GM12878 (cell line): Measurements from ENCODE around the gene ANKRD60. TPM values are rescaled to one million over a fixed set of nuclear protein-coding genes. Genes with fewer than 3 reads are reported as not detected.

ENCODE experiments used
- ATAC-seq: fragments of 200-7000 bp; cut with Tn5 transposase; 3 replicates; pipeline ENCODE4 v1.9.1; 2020; ENCODE audit warnings: mild to moderate bottlenecking, moderate library complexity
- BruUV-seq: library from RNA; stranded (reverse); fragments of 400-500 nt; replicated peaks from 2 replicates; lab custom pipeline; 2021; lab: Mats Ljungman, UMichigan
- CTCF ChIA-PET: fragments of 300-600 bp; sonication (Branson Sonifier 250); formaldehyde crosslinking; extraction: SDS; loops from one replicate; lab custom pipeline; 2021; ENCODE audit warnings: inconsistent platforms; lab: Yijun Ruan, JAX
- POLR2A ChIA-PET: fragments of 350-600 bp; formaldehyde crosslinking; extraction: SDS; loops from one replicate; lab custom pipeline; 2021; ENCODE audit warnings: inconsistent platforms; lab: Charles Lee
- RAD21 ChIA-PET: fragments of 300-600 bp; sonication (Branson Sonifier 250); formaldehyde crosslinking; loops from one replicate; lab custom pipeline; 2023; ENCODE audit warnings: antibody characterized with exemption; ENCODE audit not compliant: unreplicated experiment; lab: Charles Lee
- SMC1A ChIA-PET: fragments of 300-600 bp; sonication (Branson Sonifier 250); formaldehyde crosslinking; loops from one replicate; lab custom pipeline; 2023; ENCODE audit not compliant: unreplicated experiment, uncharacterized antibody; lab: Charles Lee
- DNase-seq: peaks from one replicate; pipeline ENCODE4 v3.0.0-alpha.2; 2011; ENCODE audit warnings: low read depth, low spot score
- FAIRE-seq: peaks from 3 replicates; lab custom pipeline; 2011; peaks lifted over from hg19 to GRCh38; lab: Jason Lieb, UNC
- H2AFZ ChIP-seq: 2 replicates; pipeline ENCODE4 v1.6.0; 2011; ENCODE audit warnings: low read depth, low read length, control low read depth; ENCODE audit not compliant: control insufficient read depth
- H3K27ac ChIP-seq: 2 replicates; pipeline ENCODE4 v1.5.1; 2011; ENCODE audit warnings: control low read depth; ENCODE audit not compliant: control insufficient read depth, insufficient read depth
- H3K27me3 ChIP-seq, 2 experiments: replicated peaks in 1 of 2; 2 replicates each; pipeline versions ENCODE4 v1.6.0 to v1.6.1; 2011; ENCODE audit warnings: low read length in 1 of 2; ENCODE audit not compliant: control insufficient read depth in 2 of 2, insufficient read depth in 2 of 2
- H3K36me3 ChIP-seq, 2 experiments: 2 replicates each; pipeline ENCODE4 v1.5.1; 2011; ENCODE audit warnings: low read length in 1 of 2; ENCODE audit not compliant: control insufficient read depth in 2 of 2, insufficient read depth in 2 of 2
- H3K4me1 ChIP-seq: 2 replicates; pipeline ENCODE4 v1.6.1; 2011; ENCODE audit warnings: mild to moderate bottlenecking, low read length, moderate library complexity, mixed read lengths; ENCODE audit not compliant: control insufficient read depth, insufficient read depth
- H3K4me2 ChIP-seq: 2 replicates; pipeline ENCODE4 v1.6.0; 2011; ENCODE audit warnings: control low read depth; ENCODE audit not compliant: control insufficient read depth, insufficient read depth
- H3K4me3 ChIP-seq: fragments of 200-600 bp; sonication (generic); 2 replicates; pipeline ENCODE4 v1.5.1; 2016
- H3K79me2 ChIP-seq: 2 replicates; pipeline ENCODE4 v1.6.0; 2011; ENCODE audit warnings: low read length; ENCODE audit not compliant: control insufficient read depth, insufficient read depth
- H3K9ac ChIP-seq: 2 replicates; pipeline ENCODE4 v1.8.0; 2011; ENCODE audit warnings: low read length, control low read depth, mixed read lengths; ENCODE audit not compliant: control insufficient read depth, insufficient read depth
- H3K9me3 ChIP-seq: replicated peaks from 3 replicates; pipeline ENCODE4 v1.5.1; 2011; ENCODE audit warnings: mild to moderate bottlenecking, low read length; ENCODE audit not compliant: control insufficient read depth, insufficient read depth
- H4K20me1 ChIP-seq: 2 replicates; pipeline ENCODE4 v1.6.0; 2011; ENCODE audit not compliant: control insufficient read depth, insufficient read depth
- CEBPZ ChIP-seq: fragments of 150-350 bp; IDR thresholded peaks from 2 replicates; pipeline ENCODE4 v1.6.1; 2016; ENCODE audit warnings: low read depth, low read length
- CREM ChIP-seq: IDR thresholded peaks from 2 replicates; pipeline ENCODE4 v1.6.1; 2014; ENCODE audit warnings: antibody characterized with exemption, low read depth
- DPF2 ChIP-seq: fragments of 450-650 bp; IDR thresholded peaks from 2 replicates; pipeline ENCODE4 v1.6.1; 2017; ENCODE audit warnings: mild to moderate bottlenecking
- FOXM1 ChIP-seq: IDR thresholded peaks from 2 replicates; pipeline ENCODE4 v1.6.1; 2012; ENCODE audit warnings: low read depth, mild to moderate bottlenecking, inconsistent platforms, low read length, moderate library complexity
- MTA2 ChIP-seq: fragments of 450-650 bp; IDR thresholded peaks from 2 replicates; pipeline ENCODE4 v1.6.1; 2016; ENCODE audit warnings: low read depth, mild to moderate bottlenecking, moderate library complexity
- MXI1 ChIP-seq: fragments of 150-350 bp; IDR thresholded peaks from 2 replicates; pipeline ENCODE4 v1.6.1; 2011; ENCODE audit warnings: low read depth, mild to moderate bottlenecking, inconsistent platforms, low read length, improper control_type of control experiment
- NFIC ChIP-seq: IDR thresholded peaks from 2 replicates; pipeline ENCODE4 v1.6.1; 2012; ENCODE audit warnings: low read depth, mild to moderate bottlenecking, inconsistent platforms, low read length, moderate library complexity
- RCOR1 ChIP-seq: conservative IDR thresholded peaks from 2 replicates; pipeline ENCODE4 v1.6.1; 2012; ENCODE audit warnings: low read depth, low read length, improper control_type of control experiment
- SIN3A ChIP-seq: IDR thresholded peaks from 2 replicates; pipeline ENCODE4 v1.6.1; 2012; ENCODE audit warnings: low read depth, low read length, improper control_type of control experiment
- ZBTB33 ChIP-seq: fragments of 450-650 bp; IDR thresholded peaks from 2 replicates; pipeline ENCODE4 v1.6.1; 2017; ENCODE audit warnings: mild to moderate bottlenecking
- ZNF384 ChIP-seq: IDR thresholded peaks from 2 replicates; pipeline ENCODE4 v1.6.1; 2012; ENCODE audit warnings: low read depth, mild to moderate bottlenecking, low read length, improper control_type of control experiment, borderline replicate concordance
- ZSCAN29 ChIP-seq: fragments of 450-650 bp; IDR thresholded peaks from 2 replicates; pipeline ENCODE4 v1.6.1; 2017; ENCODE audit warnings: mild to moderate bottlenecking, moderate library complexity
- WGBS: methylation state at CpG from one replicate; pipeline ENCODE4 v1.1.6; 2016; ENCODE audit warnings: low lambda C conversion rate; ENCODE audit not compliant: insufficient replicate concordance, insufficient coverage; ENCODE audit errors: missing lambda C conversion rate; 5-methylcytosine and 5-hydroxymethylcytosine counted together
- in situ Hi-C: fragments of 300-500 bp; cut with MboI; formaldehyde crosslinking; loops from 9 replicates; pipeline ENCODE4 v1.14.3; 2018; ENCODE audit warnings: mixed read lengths
- intact Hi-C: fragments of 100-400 bp; cut with micrococcal nuclease; formaldehyde crosslinking; loops from one replicate; pipeline ENCODE4 v1.14.2; 2022; ENCODE audit not compliant: unreplicated experiment
- polyA plus RNA-seq, 11 experiments: library from polyadenylated mRNA; depleted of rRNA in 4 of 11; unstranded in 6 of 11; stranded (reverse) in 5 of 11; fragments of >200 nt; fragmentation: Nextera tagmentation in 4 of 11; fragmentation: Illumina TruSeq in 1 of 11; extraction: Ambion mirVana in 4 of 11; extraction: Trizol in 1 of 11; gene quantifications; 1 replicate in 1 of 11; 2 replicates in 10 of 11; pipeline versions ENCODE4 v1.2.1 to v1.2.3, GENCODE V29; 2011 to 2016; ENCODE audit warnings: inconsistent platforms in 2 of 11, missing spikeins in 2 of 11, low read depth in 1 of 11
- total RNA-seq, 4 experiments: library from RNA; depleted of rRNA in 3 of 4; stranded (reverse); fragments of >200 nt in 3 of 4; fragmentation: Illumina TruSeq in 1 of 4; extraction: Trizol in 1 of 4; gene quantifications; 2 replicates each; pipeline versions ENCODE4 v1.2.1 to v1.2.3, GENCODE V29; 2013 to 2021
- TF ChIP-seq, protein P1 (sequence below): fragments of 450-650 bp; formaldehyde crosslinking; IDR thresholded peaks from 2 replicates; pipeline ENCODE4 v1.4.0; 2022; ENCODE audit warnings: mild to moderate bottlenecking, moderate library complexity
- TF ChIP-seq, protein P2 (sequence below): IDR thresholded peaks from 2 replicates; pipeline ENCODE4 v1.6.1; 2012; ENCODE audit warnings: low read length, inconsistent platforms

ANKRD60 gene
- total and polyA plus RNA-seq, 10 of the 15 experiments (the other 5 are each of a cell fraction or from before 2014, with no cell fraction given) = not detected

DNA sequence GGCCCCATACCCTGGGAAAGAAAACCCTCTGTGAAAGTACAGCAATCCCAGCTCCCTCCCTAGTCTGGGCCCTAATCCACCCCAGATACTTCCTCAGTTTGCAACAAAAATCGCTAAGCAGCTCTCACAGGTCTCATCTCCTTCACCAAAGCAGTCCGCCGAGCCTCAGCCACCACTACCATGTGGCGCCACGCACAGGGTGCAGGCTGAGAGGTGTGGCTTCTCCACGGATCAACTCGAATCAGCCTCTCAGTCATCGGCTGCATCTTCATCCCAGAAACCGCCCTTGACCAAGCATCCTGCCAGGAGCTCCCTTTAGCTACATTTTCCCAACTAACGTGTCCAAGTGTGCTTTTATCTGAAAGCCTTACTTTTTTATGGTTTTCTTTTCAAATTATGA is 50.7 kb downstream of the ANKRD60 start:
- ChIA-PET POLR2A (interaction anchor here (0.5 kb wide), 1 partner anchor 97 kb away, joined by 6 read pairs; no protein-coding TSS in a partner anchor), SMC1A (interaction anchor here (0.6 to 1.0 kb wide), 3 partner anchors 28 to 581 kb away, joined by 3 to 4 read pairs (median 4); no protein-coding TSS in a partner anchor), CTCF (interaction anchor here (1.0 to 1.5 kb wide), 2 partner anchors 524 to 572 kb away, joined by 3 to 6 read pairs; no protein-coding TSS in a partner anchor), RAD21 (no interaction called here)
- Histone ChIP-seq H3K27me3 (peaks cover 0 to 1% of the 10 kb centered on the region in 2 experiments), H3K4me1 (no peaks in the 10 kb centered on the region), H3K79me2 (no peaks in the 10 kb centered on the region), H3K27ac (no peak overlapping the region), H3K9ac (no peak overlapping the region), H3K4me3 (no peak overlapping the region), H4K20me1 (no peaks in the 10 kb centered on the region; the same call in 1 of the 2 replicates), H2AFZ (no peak overlapping the region), H3K4me2 (no peak overlapping the region), H3K36me3 (no peaks in the 10 kb centered on the region), H3K9me3 (no peaks in the 10 kb centered on the region)
- intact Hi-C loops = no loop called here
- in situ Hi-C loops = no loop called here
- no peak for FAIRE-seq
- BruUV-seq = no TSS peak
- ATAC-seq = no peak
- 52% methylated on average over 10 of the region's 10 CpGs for WGBS
- DNase-seq = no peak
- TF ChIP-seq ZNF384 = no peak
- no peak for TF ChIP-seq MXI1
- TF ChIP-seq FOXM1 = no peak
- TF ChIP-seq CEBPZ = no peak
- TF ChIP-seq ZBTB33 = no peak
- no peak for TF ChIP-seq DPF2
- TF ChIP-seq MTA2 = no peak
- TF ChIP-seq CREM = no peak
- TF ChIP-seq RCOR1 = no peak
- TF ChIP-seq SIN3A = no peak
- TF ChIP-seq ZSCAN29 = no peak
- no peak for TF ChIP-seq NFIC
- TF ChIP-seq, protein P1, sequence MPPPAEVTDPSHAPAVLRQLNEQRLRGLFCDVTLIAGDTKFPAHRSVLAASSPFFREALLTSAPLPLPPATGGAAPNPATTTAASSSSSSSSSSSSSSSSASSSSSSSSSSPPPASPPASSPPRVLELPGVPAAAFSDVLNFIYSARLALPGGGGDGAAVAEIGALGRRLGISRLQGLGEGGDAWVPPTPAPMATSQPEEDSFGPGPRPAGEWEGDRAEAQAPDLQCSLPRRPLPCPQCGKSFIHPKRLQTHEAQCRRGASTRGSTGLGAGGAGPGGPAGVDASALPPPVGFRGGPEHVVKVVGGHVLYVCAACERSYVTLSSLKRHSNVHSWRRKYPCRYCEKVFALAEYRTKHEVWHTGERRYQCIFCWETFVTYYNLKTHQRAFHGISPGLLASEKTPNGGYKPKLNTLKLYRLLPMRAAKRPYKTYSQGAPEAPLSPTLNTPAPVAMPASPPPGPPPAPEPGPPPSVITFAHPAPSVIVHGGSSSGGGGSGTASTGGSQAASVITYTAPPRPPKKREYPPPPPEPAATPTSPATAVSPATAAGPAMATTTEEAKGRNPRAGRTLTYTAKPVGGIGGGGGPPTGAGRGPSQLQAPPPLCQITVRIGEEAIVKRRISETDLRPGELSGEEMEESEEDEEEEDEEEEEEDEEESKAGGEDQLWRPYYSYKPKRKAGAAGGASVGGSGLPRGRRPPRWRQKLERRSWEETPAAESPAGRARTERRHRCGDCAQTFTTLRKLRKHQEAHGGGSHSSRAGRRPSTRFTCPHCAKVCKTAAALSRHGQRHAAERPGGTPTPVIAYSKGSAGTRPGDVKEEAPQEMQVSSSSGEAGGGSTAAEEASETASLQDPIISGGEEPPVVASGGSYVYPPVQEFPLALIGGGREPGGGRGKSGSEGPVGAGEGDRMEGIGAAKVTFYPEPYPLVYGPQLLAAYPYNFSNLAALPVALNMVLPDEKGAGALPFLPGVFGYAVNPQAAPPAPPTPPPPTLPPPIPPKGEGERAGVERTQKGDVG (CRISPR knock-in tag) = no peak
- TF ChIP-seq, protein P2, sequence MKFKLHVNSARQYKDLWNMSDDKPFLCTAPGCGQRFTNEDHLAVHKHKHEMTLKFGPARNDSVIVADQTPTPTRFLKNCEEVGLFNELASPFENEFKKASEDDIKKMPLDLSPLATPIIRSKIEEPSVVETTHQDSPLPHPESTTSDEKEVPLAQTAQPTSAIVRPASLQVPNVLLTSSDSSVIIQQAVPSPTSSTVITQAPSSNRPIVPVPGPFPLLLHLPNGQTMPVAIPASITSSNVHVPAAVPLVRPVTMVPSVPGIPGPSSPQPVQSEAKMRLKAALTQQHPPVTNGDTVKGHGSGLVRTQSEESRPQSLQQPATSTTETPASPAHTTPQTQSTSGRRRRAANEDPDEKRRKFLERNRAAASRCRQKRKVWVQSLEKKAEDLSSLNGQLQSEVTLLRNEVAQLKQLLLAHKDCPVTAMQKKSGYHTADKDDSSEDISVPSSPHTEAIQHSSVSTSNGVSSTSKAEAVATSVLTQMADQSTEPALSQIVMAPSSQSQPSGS = no peak
